Colonic mucosa (tissue), 4 donors: ENCODE measurements around the gene ARFGEF2. TPM values are rescaled to one million over a fixed set of nuclear protein-coding genes. Genes with fewer than 3 reads are reported as not detected.

Experiments
- DNase-seq: peaks from one replicate; pipeline ENCODE4 v3.0.0-alpha.2; 2020
- H3K27ac ChIP-seq: fragments of 200-600 bp; one replicate; pipeline ENCODE4 v1.8.0; 2021
- H3K27me3 ChIP-seq: fragments of 200-600 bp; one replicate; pipeline ENCODE4 v1.8.0; 2021
- H3K36me3 ChIP-seq: fragments of 200-600 bp; one replicate; pipeline ENCODE4 v1.8.0; 2021
- H3K4me1 ChIP-seq: fragments of 200-600 bp; one replicate; pipeline ENCODE4 v1.8.0; 2021; ENCODE audit warnings: mild to moderate bottlenecking
- H3K4me3 ChIP-seq: fragments of 200-600 bp; one replicate; pipeline ENCODE4 v1.8.0; 2021
- H3K9ac ChIP-seq, 2 donors: one replicate each; pipeline ENCODE4 v1.7.0; 2013; ENCODE audit warnings: control low read depth in 2 of 2, low read depth in 2 of 2, low read length in 2 of 2
- H3K9me3 ChIP-seq: fragments of 200-600 bp; one replicate; pipeline ENCODE4 v1.8.0; 2021
- CTCF ChIP-seq: fragments of 200-600 bp; IDR thresholded peaks from one replicate; pipeline ENCODE4 v1.8.0; 2022; ENCODE audit warnings: antibody characterized with exemption, mild to moderate bottlenecking
- intact Hi-C: fragments of 100-400 bp; cut with DNase I; formaldehyde crosslinking; loops from one replicate; pipeline ENCODE4 v1.14.1; 2022
- total RNA-seq, 2 donors: library from RNA; stranded (reverse); fragmentation: NEBNext Ultra II Directional in 1 of 2; extraction: Animal tissue kit (Norgen Biotek cat#: 25700) in 1 of 2; gene quantifications; one replicate each; pipeline ENCODE4 v1.2.1, GENCODE V29; 2021
- donor health status: healthy.
- donor health status: DM: no; HTN: no; CAD: no.
- donor health status: DM: no; HTN: no; CAD: no.

Gene ARFGEF2
- total RNA-seq, 2 donors from 2014 or later, result 46.9 to 74.1 TPM

DNA sequence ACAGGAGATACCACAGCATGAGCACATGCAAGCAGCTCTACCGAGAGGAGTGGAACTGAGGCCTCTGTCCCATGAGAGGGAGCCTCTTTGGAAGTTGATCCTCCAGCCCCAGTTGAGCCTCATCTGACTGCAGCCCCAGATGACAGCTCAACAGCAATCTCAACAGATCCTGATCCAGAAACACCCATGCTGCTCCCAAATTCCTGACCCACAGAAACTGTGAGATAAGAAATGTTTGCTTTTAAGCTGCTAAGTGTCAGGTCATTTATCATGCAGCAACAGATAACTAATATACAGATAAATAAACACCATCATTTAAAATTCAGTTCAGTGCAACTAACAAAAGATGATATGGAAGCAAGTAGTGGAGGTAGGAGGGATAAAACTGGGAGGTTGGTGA lies 4.8 kb upstream of the ARFGEF2 start:
- H3K9ac ChIP-seq, result no peak overlapping the region
- H3K36me3 ChIP-seq, result no peaks in the 10 kb centered on the region
- no peak overlapping the region for H3K27ac ChIP-seq
- DNase-seq, result no peak
- TF ChIP-seq CTCF, result no peak
- H3K4me3 ChIP-seq, result no peak overlapping the region
- H3K9me3 ChIP-seq, result no peaks in the 10 kb centered on the region
- H3K27me3 ChIP-seq, result no peaks in the 10 kb centered on the region
- peaks cover 6% of the 10 kb centered on the region for H3K4me1 ChIP-seq
- intact Hi-C loops, result no loop called here

DNA sequence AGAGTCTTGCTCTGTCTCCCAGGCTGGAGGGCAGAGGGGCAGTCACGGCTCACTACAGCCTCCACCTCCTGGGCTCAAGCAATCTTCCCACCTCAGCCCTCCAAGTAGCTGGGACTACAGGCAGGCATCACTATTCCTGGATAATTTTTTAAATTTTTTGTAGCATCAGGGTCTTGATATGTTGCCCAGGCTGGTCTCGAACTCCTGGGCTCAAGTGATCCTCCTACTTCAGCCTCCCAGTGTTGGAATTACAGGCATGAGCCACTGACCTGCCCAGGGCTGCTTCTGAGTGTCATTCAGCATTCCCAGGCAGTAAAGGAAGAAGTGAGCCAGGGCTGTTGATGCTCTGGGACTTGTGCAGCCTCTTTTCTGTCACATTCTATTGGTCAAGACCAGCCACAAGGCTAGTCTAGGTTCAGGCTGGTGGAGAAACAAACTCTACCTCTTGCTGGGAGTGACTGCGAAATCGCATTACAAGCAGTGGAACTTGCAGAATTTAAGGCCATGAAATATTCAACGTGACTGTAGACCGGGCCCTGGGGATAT lies 2.1 kb upstream of the ARFGEF2 start:
- H3K36me3 ChIP-seq, result no peaks in the 10 kb centered on the region
- no peak overlapping the region for H3K4me3 ChIP-seq
- intact Hi-C loops, result no loop called here
- no peaks in the 10 kb centered on the region for H3K27me3 ChIP-seq
- no peaks in the 10 kb centered on the region for H3K9me3 ChIP-seq
- no peak overlapping the region for H3K9ac ChIP-seq
- H3K4me1 ChIP-seq, result peaks cover 6% of the 10 kb centered on the region
- no peak for DNase-seq
- TF ChIP-seq CTCF, result no peak
- H3K27ac ChIP-seq, result no peak overlapping the region

GRCh38 chr20:48919882-48920526 lies 1.5 kb upstream of the ARFGEF2 start:
- Histone ChIP-seq H3K27ac (peak overlapping the region; percentile 98), H3K4me1 (peaks cover 6% of the 10 kb centered on the region), H3K4me3 (no peak overlapping the region), H3K9ac (peak overlapping the region in 1 of 2 donors; percentile 97), H3K9me3 (no peaks in the 10 kb centered on the region), H3K36me3 (no peaks in the 10 kb centered on the region), H3K27me3 (no peaks in the 10 kb centered on the region)
- no peak for TF ChIP-seq CTCF
- intact Hi-C loops, result no loop called here
- DNase-seq, result peak; percentile 59

GRCh38 chr20:48920527-48921167 lies 864 bp upstream of the ARFGEF2 start:
- intact Hi-C loops, result no loop called here
- no peaks in the 10 kb centered on the region for H3K36me3 ChIP-seq
- H3K27ac ChIP-seq, result peak overlapping the region; percentile 98
- no peak for TF ChIP-seq CTCF
- peaks cover 6% of the 10 kb centered on the region for H3K4me1 ChIP-seq
- H3K4me3 ChIP-seq, result peak overlapping the region; percentile 83
- no peak for DNase-seq
- no peaks in the 10 kb centered on the region for H3K27me3 ChIP-seq
- H3K9ac ChIP-seq, result peak overlapping the region; percentile 31 to 97
- H3K9me3 ChIP-seq, result no peaks in the 10 kb centered on the region

DNA sequence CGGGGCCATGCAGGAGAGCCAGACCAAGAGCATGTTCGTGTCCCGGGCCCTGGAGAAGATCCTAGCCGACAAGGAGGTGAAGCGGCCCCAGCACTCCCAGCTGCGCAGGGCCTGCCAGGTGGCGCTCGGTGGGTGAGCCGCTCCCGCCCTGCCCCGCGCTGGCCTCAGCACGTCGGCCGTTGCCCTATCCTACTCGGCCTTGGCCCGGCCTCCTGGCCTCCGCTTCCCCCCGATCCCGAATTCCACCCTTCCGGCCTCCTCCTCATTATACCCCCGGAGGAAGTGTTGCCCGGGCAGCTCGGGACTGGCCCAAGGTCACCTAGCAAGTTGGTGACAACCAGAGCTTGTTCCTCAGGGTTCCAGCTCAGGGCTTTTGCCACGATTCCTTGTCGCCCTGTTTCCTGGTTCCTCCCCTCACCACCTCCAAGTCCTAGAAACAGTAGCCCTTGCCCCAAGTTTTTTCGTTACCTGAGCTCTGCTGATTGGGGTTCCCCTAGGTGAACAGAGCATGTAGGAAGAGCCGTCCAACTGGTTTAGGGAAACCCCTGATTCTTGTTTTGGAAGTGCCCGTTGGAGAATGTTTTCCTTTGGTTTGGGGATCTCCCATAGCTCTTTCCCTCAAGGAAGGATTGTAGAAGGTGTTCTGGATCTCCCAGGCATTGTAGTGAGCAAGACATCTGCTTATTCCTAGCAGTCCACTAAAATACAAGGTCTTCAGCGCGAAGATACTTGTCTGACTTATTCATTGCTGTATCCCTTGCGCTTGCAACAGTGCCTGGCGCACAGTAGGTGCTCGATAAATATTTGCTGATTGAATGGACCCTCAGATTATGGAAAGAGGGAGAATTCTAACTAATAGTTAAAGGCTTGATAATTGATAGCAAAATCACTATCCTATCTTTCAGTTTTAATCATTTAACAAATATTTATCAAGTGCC lies 641 bp downstream of the ARFGEF2 start:
- H3K9ac ChIP-seq, result peak overlapping the region; percentile 87 to 97
- H3K36me3 ChIP-seq, result no peaks in the 10 kb centered on the region
- peaks cover 6% of the 10 kb centered on the region for H3K4me1 ChIP-seq
- H3K27ac ChIP-seq, result peak overlapping the region; percentile 98
- peak; percentile 66 for DNase-seq
- H3K9me3 ChIP-seq, result no peaks in the 10 kb centered on the region
- H3K4me3 ChIP-seq, result peak overlapping the region; percentile 83
- TF ChIP-seq CTCF, result no peak
- intact Hi-C loops, result no loop called here
- H3K27me3 ChIP-seq, result no peaks in the 10 kb centered on the region
